HG02588 (cell line): ENCODE data around the gene GAN.

ENCODE experiments used
- ATAC-seq: cut with Tn5 transposase; IDR thresholded peaks from one replicate; pipeline ENCODE4 v1.9.1; 2021; ENCODE audit warnings: mild to moderate bottlenecking, moderate library complexity; ENCODE audit not compliant: unreplicated experiment

GAN gene

GRCh38 chr16:81314603-81315270 is at the start of gene GAN:
GAN (plus strand) TSS chr16:81314962; CDS start chr16:81315114, 152 bp downstream.
- peak; percentile 95 for ATAC-seq

- ATAC-seq: no peak
Observed at GRCh38 chr16:81265052-81265451, 49.7 kb upstream of the GAN start.

GRCh38 chr16:81265658-81266451 is 48.9 kb upstream of the GAN start:
- ATAC-seq: no peak

GRCh38 chr16:81266680-81267095 is 48.1 kb upstream of the GAN start:
- no peak for ATAC-seq

GRCh38 chr16:81268509-81268908 is 46.3 kb upstream of the GAN start:
- ATAC-seq: no peak

- ATAC-seq: no peak
Observed at GRCh38 chr16:81273223-81273950, 41.4 kb upstream of the GAN start.

- ATAC-seq: no peak
Observed at GRCh38 chr16:81275064-81275532, 39.7 kb upstream of the GAN start.

GRCh38 chr16:81275795-81276194 is 39.0 kb upstream of the GAN start:
- ATAC-seq: no peak

- ATAC-seq: no peak
Observed at GRCh38 chr16:81276323-81276722, 38.4 kb upstream of the GAN start.

GRCh38 chr16:81277541-81278080 is 37.2 kb upstream of the GAN start:
- ATAC-seq: no peak

GRCh38 chr16:81278526-81278925 is 36.2 kb upstream of the GAN start:
- no peak for ATAC-seq

GRCh38 chr16:81279392-81279791 is 35.4 kb upstream of the GAN start:
- ATAC-seq: no peak

- no peak for ATAC-seq
Observed at GRCh38 chr16:81280393-81280792, 34.4 kb upstream of the GAN start.

GRCh38 chr16:81283044-81283443 is 31.7 kb upstream of the GAN start:
- no peak for ATAC-seq

- ATAC-seq: no peak
Observed at GRCh38 chr16:81284995-81285600, 29.7 kb upstream of the GAN start.

GRCh38 chr16:81286190-81286589 is 28.6 kb upstream of the GAN start:
- ATAC-seq: no peak

- no peak for ATAC-seq
Observed at GRCh38 chr16:81291117-81291516, 23.6 kb upstream of the GAN start.

GRCh38 chr16:81292936-81293335 is 21.8 kb upstream of the GAN start:
- ATAC-seq: no peak

- ATAC-seq: no peak
Observed at GRCh38 chr16:81293909-81294802, 20.6 kb upstream of the GAN start.

GRCh38 chr16:81296631-81297030 is 18.1 kb upstream of the GAN start:
- ATAC-seq: no peak
